ENCODE data around the gene C9orf43.

DNA sequence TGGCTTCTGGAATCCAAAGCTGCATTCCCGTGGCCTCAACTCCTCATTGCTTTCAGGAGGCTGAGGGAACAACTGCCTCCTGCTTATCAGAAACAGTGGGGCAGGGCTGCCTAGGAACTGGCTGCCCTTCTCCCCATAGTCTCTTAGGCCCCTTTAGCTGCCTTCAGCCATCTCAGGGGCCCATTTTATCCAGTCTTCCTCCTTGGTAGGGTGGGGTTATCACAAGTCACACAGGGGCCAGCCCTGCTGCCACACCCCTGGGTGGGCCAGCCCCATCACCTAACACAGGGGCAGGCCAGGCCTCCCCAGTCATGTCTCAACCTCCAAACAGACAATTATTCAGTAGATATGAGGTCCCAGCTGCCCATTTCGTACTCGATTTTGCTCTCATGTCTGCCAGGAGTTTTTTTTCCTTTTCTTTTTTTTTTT lies 13.3 kb upstream of the C9orf43 start:
- TF ChIP-seq, protein P1, sequence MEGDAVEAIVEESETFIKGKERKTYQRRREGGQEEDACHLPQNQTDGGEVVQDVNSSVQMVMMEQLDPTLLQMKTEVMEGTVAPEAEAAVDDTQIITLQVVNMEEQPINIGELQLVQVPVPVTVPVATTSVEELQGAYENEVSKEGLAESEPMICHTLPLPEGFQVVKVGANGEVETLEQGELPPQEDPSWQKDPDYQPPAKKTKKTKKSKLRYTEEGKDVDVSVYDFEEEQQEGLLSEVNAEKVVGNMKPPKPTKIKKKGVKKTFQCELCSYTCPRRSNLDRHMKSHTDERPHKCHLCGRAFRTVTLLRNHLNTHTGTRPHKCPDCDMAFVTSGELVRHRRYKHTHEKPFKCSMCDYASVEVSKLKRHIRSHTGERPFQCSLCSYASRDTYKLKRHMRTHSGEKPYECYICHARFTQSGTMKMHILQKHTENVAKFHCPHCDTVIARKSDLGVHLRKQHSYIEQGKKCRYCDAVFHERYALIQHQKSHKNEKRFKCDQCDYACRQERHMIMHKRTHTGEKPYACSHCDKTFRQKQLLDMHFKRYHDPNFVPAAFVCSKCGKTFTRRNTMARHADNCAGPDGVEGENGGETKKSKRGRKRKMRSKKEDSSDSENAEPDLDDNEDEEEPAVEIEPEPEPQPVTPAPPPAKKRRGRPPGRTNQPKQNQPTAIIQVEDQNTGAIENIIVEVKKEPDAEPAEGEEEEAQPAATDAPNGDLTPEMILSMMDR (IDR thresholded peaks at IDR 0.05 in 2 of 3, conservative IDR thresholded peaks at IDR 0.05 in 1 of 3; ENCODE audit: control insufficient read depth in 2 of 3, extremely low read depth in 1 of 3, insufficient read depth in 1 of 3, low read depth in 3 of 3, low read length in 3 of 3) = no peak
- no peak for TF ChIP-seq ZSCAN29 (IDR thresholded peaks at IDR 0.05)
